Epidermal melanocyte (primary cell): Measurements from ENCODE around the gene ETF1.

ENCODE experiments used
- DNase-seq: peaks from one replicate; pipeline ENCODE4 v3.0.0; 2011; ENCODE audit warnings: low spot score; ENCODE audit not compliant: insufficient read length

ETF1 gene

GRCh38 chr5:138464008-138464387 is 79.0 kb downstream of the ETF1 start:
- peak; percentile 90 for DNase-seq

DNA sequence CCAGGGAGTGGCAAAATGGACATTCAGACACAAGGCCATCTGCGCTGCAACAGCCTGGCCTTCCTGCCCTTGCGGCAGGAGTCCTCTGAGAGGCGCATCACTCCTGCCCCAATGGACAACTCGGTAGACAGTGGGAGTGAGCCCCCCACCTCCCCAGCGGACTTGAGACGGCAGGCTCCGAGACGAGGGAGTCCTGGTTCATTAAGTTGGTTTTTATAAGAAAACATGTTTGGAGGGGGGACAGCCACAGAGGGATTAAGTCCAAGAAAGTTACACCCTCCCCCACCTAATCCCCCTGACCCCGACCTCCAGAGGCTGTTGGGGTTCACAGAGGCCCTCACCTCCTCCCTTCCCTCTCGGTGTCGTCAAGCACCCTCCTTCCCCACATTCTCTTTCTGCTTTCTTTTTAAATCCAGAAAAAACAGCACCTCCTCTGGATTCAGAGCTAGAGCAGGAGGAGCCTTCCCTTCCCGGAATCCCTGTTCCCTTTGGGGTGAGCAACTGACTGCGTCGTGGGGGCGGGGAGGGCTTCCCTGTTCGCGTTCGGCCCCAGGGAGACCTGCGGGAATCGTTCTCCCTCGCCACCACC is 79.5 kb downstream of the ETF1 start:
- peak; percentile 77 for DNase-seq

DNA sequence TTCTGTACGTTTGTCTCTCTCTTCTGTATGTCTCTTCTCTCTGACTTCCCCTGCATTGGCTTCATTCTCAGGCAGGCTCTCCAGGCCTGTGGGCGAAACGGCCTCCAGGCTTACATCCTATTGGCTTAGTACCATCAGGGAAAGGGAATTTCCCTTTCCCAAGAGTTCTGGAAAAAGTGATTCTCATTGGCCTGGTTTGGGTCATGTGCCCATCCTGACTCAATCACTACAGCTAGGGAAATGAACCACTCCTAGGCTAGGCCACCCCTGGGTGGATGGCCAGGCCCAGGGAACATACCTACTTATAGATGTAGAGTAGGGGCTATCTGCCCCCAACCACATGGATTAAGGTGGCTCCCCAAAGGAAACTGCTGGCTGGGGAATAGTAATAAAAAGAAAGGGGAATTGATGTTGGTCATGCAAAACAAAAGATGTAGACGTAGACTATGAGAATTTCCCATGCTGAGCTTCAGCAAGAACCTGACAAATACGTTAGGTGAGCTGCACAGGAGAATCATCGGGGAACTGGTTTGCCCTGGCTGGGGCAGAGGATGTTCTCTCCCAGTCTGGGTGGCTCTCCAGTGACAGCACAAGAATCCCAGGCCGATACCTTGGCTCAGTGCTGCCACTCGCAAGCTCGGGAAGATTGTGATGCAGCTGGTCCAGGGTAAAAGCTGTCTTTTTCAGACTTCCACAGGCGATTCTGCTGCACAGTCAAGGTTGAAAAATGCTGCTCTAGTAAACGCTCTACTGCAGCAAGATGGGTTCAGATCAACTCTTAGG is 81.5 kb downstream of the ETF1 start:
- no peak for DNase-seq

- no peak for DNase-seq
Measured at GRCh38 chr5:138460032-138460693, 82.9 kb downstream of the ETF1 start.

GRCh38 chr5:138459311-138459933 is 83.6 kb downstream of the ETF1 start:
- no peak for DNase-seq

- DNase-seq: no peak
Measured at GRCh38 chr5:138458856-138459255, 84.2 kb downstream of the ETF1 start.

GRCh38 chr5:138458384-138458783 is 84.7 kb downstream of the ETF1 start:
- no peak for DNase-seq

- no peak for DNase-seq
Measured at GRCh38 chr5:138457531-138458275, 85.3 kb downstream of the ETF1 start.
